ENCODE data around the gene ETV2. TPM values are rescaled to one million over a fixed set of nuclear protein-coding genes. Genes with fewer than 3 reads are reported as not detected.
"Not testable (repeated sequence)": the region's sequence is repeated elsewhere in the genome, so short reads cannot be mapped to it uniquely, and the experiment has no call there.

The ETV2 gene
- total RNA-seq, 5 donors from 2014 or later (not counting 1 experiment from before 2014, with no cell fraction given), result 0.67 to 2.1 (median 1.1) TPM; not detected in 1

DNA sequence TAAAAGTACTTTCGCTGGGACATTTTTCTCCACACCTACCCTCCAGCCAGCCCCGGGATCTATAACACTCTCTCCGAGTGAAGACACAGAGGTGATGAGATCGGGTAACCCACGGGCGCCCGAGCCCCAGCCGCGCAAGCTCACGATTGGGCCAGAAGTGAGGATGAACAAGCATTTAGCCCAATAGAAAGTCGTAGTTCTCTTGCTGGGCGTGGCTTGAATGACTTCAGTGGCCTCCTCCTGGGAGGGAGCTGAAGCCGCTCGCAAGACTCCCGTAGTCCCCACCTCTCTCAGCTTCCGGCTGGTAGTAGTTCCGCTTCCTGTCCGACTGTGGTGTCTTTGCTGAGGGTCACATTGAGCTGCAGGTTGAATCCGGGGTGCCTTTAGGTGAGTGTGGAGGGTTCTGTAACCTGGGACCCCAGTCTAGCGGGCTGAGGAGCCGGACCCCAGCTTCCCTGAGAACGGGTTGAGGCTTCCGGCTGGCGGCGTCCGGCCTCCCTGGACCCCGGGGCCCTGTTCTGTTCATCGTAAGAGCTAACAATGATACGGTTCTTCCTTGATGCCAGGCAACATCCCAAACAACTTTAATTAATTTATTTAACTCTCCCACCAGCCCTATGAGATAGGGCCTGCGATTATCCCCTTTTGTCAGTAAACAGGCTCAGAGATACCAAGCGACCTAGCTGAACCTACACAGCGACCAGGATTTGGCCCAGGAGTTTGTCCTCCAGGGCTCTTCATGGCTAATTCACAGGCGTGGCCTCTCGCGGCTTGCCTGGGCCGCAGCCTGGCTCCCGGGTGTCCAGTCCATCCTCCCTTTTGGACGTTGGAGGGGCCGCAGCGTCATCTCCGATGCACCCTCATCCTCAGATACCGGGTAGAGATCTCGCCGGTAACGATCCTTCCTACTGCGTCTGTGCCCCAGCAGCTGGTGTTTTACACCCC is 6.7 kb downstream of the ETV2 start, which contains the start of gene COX6B1:
Gene COX6B1 (plus strand): TSS at position 307 of the 945 bp plus-strand sequence. CDS start 2,921 bp downstream, outside the sequence.
- CTCF ChIA-PET, result interaction anchor here in 1 of 2 donors (0.5 to 1.9 kb wide), 5 partner anchors 36 to 507 kb away, joined by 3 to 7 read pairs (median 4); partner anchors contain the start of genes FXYD5, HAUS5 and LIN37
- Mint-ChIP-seq H3K27ac (peak within 1 kb of the TSS; percentile 87 to 95), H3K4me1 (peaks cover 45 to 58% (median 51%) of the 10 kb centered on the region in 3 donors), H3K27me3 (no peaks in the 10 kb centered on the region), H3K9me3 (no peaks in the 10 kb centered on the region), H3K4me3 (peak within 1 kb of the TSS; percentile 95 to 99 (median 96)), H3K36me3 (peaks cover 6% of the 10 kb centered on the region)
- WGBS (ENCODE audit: insufficient coverage), result under 1% methylated on average over 30 of the region's 46 CpGs
- H3K9me3 ChIP-seq, result no peaks in the 10 kb centered on the region
- peaks cover 0 to 12% of the 10 kb centered on the region in 2 donors for H3K36me3 ChIP-seq (ENCODE audit: control insufficient read depth in 2 of 2, extremely low read depth in 1 of 2, insufficient read depth in 1 of 2, low read length in 1 of 2)
- H3K4me3 ChIP-seq (ENCODE audit: control insufficient read depth in 1 of 2, extremely low read depth in 1 of 2, low read length in 1 of 2), result peak within 1 kb of the TSS; percentile 83 to 89
- POLR2A ChIA-PET, result interaction anchor here (0.5 to 1.4 kb wide), 7 partner anchors 21 to 241 kb away, joined by 3 to 15 read pairs (median 4); partner anchors contain the start of genes HAUS5 (in 1 of the 2) and LIN37 (in 1 of the 2)
- H3K27ac ChIP-seq (ENCODE audit: low read length), result peak within 1 kb of the TSS; percentile 75
- H3K4me1 ChIP-seq (ENCODE audit: control insufficient read depth in 1 of 2, extremely low read depth in 1 of 2, insufficient read depth in 2 of 2, low read length in 2 of 2), result peaks cover 8 to 57% of the 10 kb centered on the region in 2 experiments
- DNase-seq, result peak; percentile 74 to 97 (median 92)
- ATAC-seq (replicated peaks in 1 of 4), result peak; percentile 70 to 73 (median 72)
- peaks cover 0 to 2% of the 10 kb centered on the region in 2 experiments for H3K27me3 ChIP-seq (replicated peaks in 1 of 2; ENCODE audit: control insufficient read depth in 2 of 2, extremely low read depth in 1 of 2, insufficient read depth in 2 of 2, low read length in 1 of 2)

DNA sequence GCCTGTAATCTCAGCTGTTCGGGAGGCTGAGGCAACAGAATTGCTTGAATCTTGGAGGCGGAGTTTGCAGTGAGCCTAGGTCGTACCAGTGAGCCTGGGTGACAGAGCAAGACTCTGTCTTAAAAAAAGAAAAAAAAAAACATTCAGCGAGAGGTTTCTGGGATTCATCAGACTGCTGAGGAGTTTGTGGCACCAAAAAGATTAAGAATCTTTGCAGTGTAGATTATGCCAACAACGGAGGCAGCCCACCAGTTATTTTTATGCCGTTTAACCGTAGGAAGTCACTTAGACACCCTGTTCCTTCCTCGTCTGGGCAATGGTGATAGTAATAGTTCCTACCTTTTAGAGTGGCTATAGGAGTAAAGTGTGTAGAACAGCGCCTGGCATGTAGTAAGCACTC is 9.0 kb downstream of the ETV2 start:
- H3K27ac Mint-ChIP-seq, result no peak overlapping the region
- Histone ChIP-seq H3K27ac (ENCODE audit: low read length) (no peak overlapping the region), H3K9me3 (no peaks in the 10 kb centered on the region), H3K27me3 (replicated peaks in 1 of 2; ENCODE audit: control insufficient read depth in 2 of 2, extremely low read depth in 1 of 2, insufficient read depth in 2 of 2, low read length in 1 of 2) (no peaks in the 10 kb centered on the region), H3K36me3 (ENCODE audit: control insufficient read depth in 2 of 2, extremely low read depth in 1 of 2, insufficient read depth in 1 of 2, low read length in 1 of 2) (peaks cover 4 to 32% of the 10 kb centered on the region in 2 donors), H3K4me1 (ENCODE audit: control insufficient read depth in 1 of 2, extremely low read depth in 1 of 2, insufficient read depth in 2 of 2, low read length in 2 of 2) (peaks cover 8 to 39% of the 10 kb centered on the region in 2 experiments), H3K4me3 (ENCODE audit: control insufficient read depth in 1 of 2, extremely low read depth in 1 of 2, low read length in 1 of 2) (no peak overlapping the region)
- peaks cover 38 to 47% (median 44%) of the 10 kb centered on the region in 3 donors for H3K4me1 Mint-ChIP-seq
- H3K9me3 Mint-ChIP-seq, result no peaks in the 10 kb centered on the region
- ChIA-PET CTCF (no interaction called here), POLR2A (no interaction called here)
- DNase-seq (no peak), ATAC-seq (replicated peaks in 1 of 4) (no peak)
- H3K27me3 Mint-ChIP-seq, result no peaks in the 10 kb centered on the region
- peak overlapping the region in 2 of 3 donors; percentile 42 to 50 for H3K4me3 Mint-ChIP-seq
- WGBS (ENCODE audit: insufficient coverage), result 78% methylated on average over 8 of the region's 9 CpGs
- H3K36me3 Mint-ChIP-seq, result peaks cover 15% of the 10 kb centered on the region

DNA sequence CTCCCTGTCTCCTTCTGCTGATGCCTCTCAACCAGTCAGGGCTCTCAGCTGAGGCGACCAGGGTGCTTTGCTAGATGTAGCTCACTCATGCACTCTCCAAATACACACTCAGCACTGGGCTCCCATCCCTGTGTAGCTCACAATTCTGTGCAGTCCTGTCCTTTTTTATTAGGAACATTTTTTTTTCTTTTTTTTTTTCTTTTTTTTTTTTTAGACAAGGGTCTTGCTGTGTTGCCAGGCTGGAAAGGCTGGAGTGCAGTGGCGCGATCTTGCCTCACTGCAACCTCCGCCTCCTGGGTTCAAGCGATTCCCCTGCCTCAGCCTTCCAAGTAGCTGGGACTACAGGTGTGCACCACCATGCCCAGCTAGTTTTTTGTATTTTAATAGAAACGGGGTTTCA is 13.3 kb downstream of the ETV2 start:
- not testable (repeated sequence) for H3K4me3 Mint-ChIP-seq; DNase-seq; H3K27me3 ChIP-seq (replicated peaks in 1 of 2; ENCODE audit: control insufficient read depth in 2 of 2, extremely low read depth in 1 of 2, insufficient read depth in 2 of 2, low read length in 1 of 2); H3K9me3 Mint-ChIP-seq; H3K27me3 Mint-ChIP-seq; H3K9me3 ChIP-seq; H3K4me3 ChIP-seq (ENCODE audit: control insufficient read depth in 1 of 2, extremely low read depth in 1 of 2, low read length in 1 of 2); ATAC-seq (replicated peaks in 1 of 4); H3K27ac ChIP-seq (ENCODE audit: low read length); H3K27ac Mint-ChIP-seq
- 98% methylated on average over 5 of the region's 6 CpGs for WGBS (ENCODE audit: insufficient coverage)
- Histone ChIP-seq H3K4me1 (ENCODE audit: control insufficient read depth in 1 of 2, extremely low read depth in 1 of 2, insufficient read depth in 2 of 2, low read length in 2 of 2) (peaks cover 0 to 17% of the 10 kb centered on the region in 2 experiments), H3K36me3 (ENCODE audit: control insufficient read depth in 2 of 2, extremely low read depth in 1 of 2, insufficient read depth in 1 of 2, low read length in 1 of 2) (peaks cover 10 to 70% of the 10 kb centered on the region in 2 donors)
- POLR2A ChIA-PET, result interaction anchor here in 1 of 2 donors (0.6 kb wide), 1 partner anchor 597 kb away, joined by 4 read pairs; no protein-coding TSS in a partner anchor
- CTCF ChIA-PET, result interaction anchor here (0.6 to 0.7 kb wide), 2 partner anchors 43 to 318 kb away, joined by 3 read pairs; no protein-coding TSS in a partner anchor
- Mint-ChIP-seq H3K4me1 (peaks cover 27 to 30% (median 29%) of the 10 kb centered on the region in 3 donors), H3K36me3 (peaks cover 34% of the 10 kb centered on the region)

DNA sequence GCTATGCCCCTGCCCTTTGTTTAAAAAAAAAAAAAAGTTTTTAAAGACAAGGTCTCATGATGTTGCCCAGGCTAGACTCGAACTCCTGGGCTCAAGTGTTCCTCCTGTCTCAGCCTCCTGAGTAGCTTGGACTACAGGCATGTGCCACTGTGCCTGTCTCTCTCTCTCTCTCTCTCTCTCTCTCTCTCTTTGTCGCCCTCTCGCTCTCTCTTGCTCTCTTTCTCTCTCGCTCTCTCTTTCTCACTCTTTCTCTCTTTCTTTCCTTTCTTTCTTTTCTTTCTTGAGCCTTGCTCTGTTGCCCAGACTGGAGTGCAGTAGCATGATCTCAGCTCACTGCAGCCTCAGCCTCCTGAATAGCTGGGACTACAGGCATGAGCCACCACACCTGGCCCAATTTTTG is 14.1 kb downstream of the ETV2 start:
- ChIA-PET POLR2A (interaction anchor here in 1 of 2 donors (0.6 kb wide), 1 partner anchor 598 kb away, joined by 4 read pairs; no protein-coding TSS in a partner anchor), CTCF (interaction anchor here in 1 of 2 donors (0.7 kb wide), 2 partner anchors 21 to 42 kb away, joined by 3 to 6 read pairs; no protein-coding TSS in a partner anchor)
- no peaks in the 10 kb centered on the region for H3K27me3 Mint-ChIP-seq
- DNase-seq (no peak), ATAC-seq (replicated peaks in 1 of 4) (no peak)
- Histone ChIP-seq H3K36me3 (ENCODE audit: control insufficient read depth in 2 of 2, extremely low read depth in 1 of 2, insufficient read depth in 1 of 2, low read length in 1 of 2) (peaks cover 14 to 77% of the 10 kb centered on the region in 2 donors), H3K27me3 (replicated peaks in 1 of 2; ENCODE audit: control insufficient read depth in 2 of 2, extremely low read depth in 1 of 2, insufficient read depth in 2 of 2, low read length in 1 of 2) (no peaks in the 10 kb centered on the region), H3K27ac (ENCODE audit: low read length) (no peak overlapping the region), H3K4me3 (ENCODE audit: control insufficient read depth in 1 of 2, extremely low read depth in 1 of 2, low read length in 1 of 2) (no peak overlapping the region), H3K4me1 (ENCODE audit: control insufficient read depth in 1 of 2, extremely low read depth in 1 of 2, insufficient read depth in 2 of 2, low read length in 2 of 2) (peaks cover 0 to 10% of the 10 kb centered on the region in 2 experiments), H3K9me3 (no peaks in the 10 kb centered on the region)
- WGBS (ENCODE audit: insufficient coverage), result 100% methylated on average over 4 of the region's 4 CpGs
- peaks cover 36% of the 10 kb centered on the region for H3K36me3 Mint-ChIP-seq
- H3K9me3 Mint-ChIP-seq, result no peaks in the 10 kb centered on the region
- no peak overlapping the region for H3K27ac Mint-ChIP-seq
- no peak overlapping the region for H3K4me3 Mint-ChIP-seq
- H3K4me1 Mint-ChIP-seq, result peaks cover 23 to 26% (median 23%) of the 10 kb centered on the region in 3 donors

DNA sequence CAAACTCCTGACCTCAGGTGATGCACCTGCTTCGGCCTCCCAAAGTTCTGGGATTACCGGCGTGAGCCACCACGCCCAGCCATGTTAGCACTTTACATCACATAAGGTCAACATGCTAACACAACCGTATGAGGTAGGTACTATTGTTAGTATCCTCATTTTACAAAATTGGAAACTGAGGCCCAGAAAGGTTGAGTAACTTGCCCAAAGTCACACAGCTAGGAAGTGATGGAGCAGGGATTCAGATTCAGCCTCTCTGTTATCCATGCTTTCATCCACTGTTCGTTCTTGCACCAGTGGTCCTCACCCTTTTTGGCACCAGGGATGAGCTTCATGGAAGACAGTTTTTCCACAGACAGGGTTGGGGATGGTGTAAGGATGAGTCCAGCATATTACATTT is 15.2 kb downstream of the ETV2 start:
- Mint-ChIP-seq H3K9me3 (no peaks in the 10 kb centered on the region), H3K27me3 (no peaks in the 10 kb centered on the region), H3K27ac (no peak overlapping the region), H3K4me3 (no peak overlapping the region), H3K4me1 (peaks cover 14 to 18% (median 15%) of the 10 kb centered on the region in 3 donors), H3K36me3 (peaks cover 37% of the 10 kb centered on the region)
- H3K4me3 ChIP-seq (ENCODE audit: control insufficient read depth in 1 of 2, extremely low read depth in 1 of 2, low read length in 1 of 2), result no peak overlapping the region
- no peaks in the 10 kb centered on the region for H3K27me3 ChIP-seq (replicated peaks in 1 of 2; ENCODE audit: control insufficient read depth in 2 of 2, extremely low read depth in 1 of 2, insufficient read depth in 2 of 2, low read length in 1 of 2)
- H3K27ac ChIP-seq (ENCODE audit: low read length), result no peak overlapping the region
- ChIA-PET POLR2A (interaction anchor here in 1 of 2 donors (0.7 kb wide), 1 partner anchor 24 kb away, joined by 7 read pairs; no protein-coding TSS in a partner anchor), CTCF (no interaction called here)
- DNase-seq (no peak), ATAC-seq (replicated peaks in 1 of 4) (no peak)
- H3K4me1 ChIP-seq (ENCODE audit: control insufficient read depth in 1 of 2, extremely low read depth in 1 of 2, insufficient read depth in 2 of 2, low read length in 2 of 2), result peaks cover 0 to 3% of the 10 kb centered on the region in 2 experiments
- no CpG with 5 or more reads among the region's 6 CpGs for WGBS (ENCODE audit: insufficient coverage)
- peaks cover 21 to 73% of the 10 kb centered on the region in 2 donors for H3K36me3 ChIP-seq (ENCODE audit: control insufficient read depth in 2 of 2, extremely low read depth in 1 of 2, insufficient read depth in 1 of 2, low read length in 1 of 2)
- no peaks in the 10 kb centered on the region for H3K9me3 ChIP-seq
